ENCODE results near the gene LARGE1.

The LARGE1 gene

GRCh38 chr22:33271390-33272161 lies 648.7 kb downstream of the LARGE1 start:
- no peak for DNase-seq

GRCh38 chr22:33270596-33270995 lies 649.7 kb downstream of the LARGE1 start:
- no peak for DNase-seq

GRCh38 chr22:33261699-33262098 lies 658.6 kb downstream of the LARGE1 start:
- DNase-seq = no peak

- no peak for DNase-seq
Measured at GRCh38 chr22:33260498-33260897, 659.8 kb downstream of the LARGE1 start.

GRCh38 chr22:33255791-33256190 lies 664.5 kb downstream of the LARGE1 start:
- DNase-seq = no peak

GRCh38 chr22:33248948-33249347 lies 671.3 kb downstream of the LARGE1 start:
- no peak for DNase-seq

- DNase-seq = no peak
Measured at GRCh38 chr22:33247758-33248157, 672.5 kb downstream of the LARGE1 start.

- no peak for DNase-seq
Measured at GRCh38 chr22:33242078-33242477, 678.2 kb downstream of the LARGE1 start.

GRCh38 chr22:33240888-33241475 lies 679.3 kb downstream of the LARGE1 start:
- DNase-seq = no peak

- no peak for DNase-seq
Measured at GRCh38 chr22:33232071-33232470, 688.2 kb downstream of the LARGE1 start.

GRCh38 chr22:33227791-33228190 lies 692.5 kb downstream of the LARGE1 start:
- DNase-seq = no peak

- no peak for DNase-seq
Measured at GRCh38 chr22:33224841-33225240, 695.4 kb downstream of the LARGE1 start.

All from activated T-cell treated with anti-CD3 and anti-CD28 coated beads, Interleukin-2, amount 50 U/mL, for 1 hour (primary cell).